GM18951 (cell line): ENCODE measurements around the gene S100G.

Experiments used
- POLR2A ChIP-seq: IDR thresholded peaks from 4 replicates; pipeline ENCODE4 v1.6.1; 2011; ENCODE audit warnings: mild to moderate bottlenecking; ENCODE audit not compliant: insufficient read length, insufficient read depth; ENCODE audit errors: extremely low read depth
- in situ Hi-C: fragments of 300-500 bp; cut with MboI; formaldehyde crosslinking; loops from one replicate; pipeline ENCODE4 v1.12.0; 2022; ENCODE audit warnings: low sequenced_read_pairs, mixed read lengths, inconsistent platforms; ENCODE audit not compliant: unreplicated experiment

Gene S100G

DNA sequence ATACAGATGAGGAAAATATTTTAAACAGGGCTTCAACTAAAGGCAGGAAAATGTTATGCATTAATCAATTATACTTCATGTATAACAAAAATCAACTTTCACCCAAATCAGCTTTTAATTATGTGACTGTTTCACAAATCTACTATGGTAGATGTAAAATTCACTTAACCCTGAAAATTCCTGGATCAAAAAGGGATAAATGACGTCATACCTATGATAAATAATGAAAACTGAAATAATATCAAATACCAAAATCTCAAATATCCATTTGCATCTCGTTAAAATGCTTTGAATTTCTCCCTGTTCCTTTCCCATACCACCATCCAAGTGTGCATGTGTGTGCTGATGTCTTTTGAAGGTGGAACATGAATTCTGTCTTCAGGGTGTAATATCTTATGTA, 11.5 kb downstream of the S100G start:
- TF ChIP-seq POLR2A = no peak
- in situ Hi-C loops = no loop called here

DNA sequence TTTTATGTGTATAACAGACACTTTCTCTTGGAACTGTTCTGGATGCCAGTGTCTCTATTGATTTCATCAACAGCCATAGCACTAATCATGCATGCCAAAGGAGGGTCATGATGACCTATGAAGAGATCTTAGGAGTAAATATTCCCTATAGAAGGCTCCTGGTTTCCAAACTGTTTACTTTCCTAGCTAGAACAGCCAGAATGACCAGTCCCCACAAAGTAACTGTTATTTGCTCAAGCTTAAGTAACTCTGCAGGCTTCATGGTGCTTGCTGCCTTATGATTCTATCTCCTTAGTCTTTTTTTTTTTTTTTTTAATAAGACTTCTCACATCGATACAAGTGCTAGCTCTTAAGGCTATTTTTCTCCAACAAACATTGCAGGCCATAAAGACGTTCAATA, 12.4 kb downstream of the S100G start:
- TF ChIP-seq POLR2A = no peak
- in situ Hi-C loops = no loop called here

DNA sequence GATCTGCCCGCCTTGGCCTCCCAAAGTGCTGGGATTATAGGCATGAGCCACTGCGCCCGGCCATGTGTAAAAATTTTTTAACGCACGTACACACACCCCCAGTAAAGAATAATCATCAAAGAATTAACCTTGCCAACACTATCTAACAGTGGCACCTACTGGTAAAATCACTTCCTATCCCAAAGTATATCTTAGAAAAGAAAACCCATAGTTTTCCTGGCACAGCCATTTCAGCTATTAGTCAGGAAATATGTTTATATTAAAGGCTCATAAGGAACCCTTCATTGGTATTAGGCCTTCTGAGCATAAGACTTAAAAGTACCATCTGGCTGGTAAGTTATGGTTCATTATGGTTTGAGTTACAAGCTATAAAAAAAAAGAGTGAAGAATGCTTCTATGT, 14.1 kb downstream of the S100G start:
- TF ChIP-seq POLR2A = no peak
- in situ Hi-C loops = no loop called here

DNA sequence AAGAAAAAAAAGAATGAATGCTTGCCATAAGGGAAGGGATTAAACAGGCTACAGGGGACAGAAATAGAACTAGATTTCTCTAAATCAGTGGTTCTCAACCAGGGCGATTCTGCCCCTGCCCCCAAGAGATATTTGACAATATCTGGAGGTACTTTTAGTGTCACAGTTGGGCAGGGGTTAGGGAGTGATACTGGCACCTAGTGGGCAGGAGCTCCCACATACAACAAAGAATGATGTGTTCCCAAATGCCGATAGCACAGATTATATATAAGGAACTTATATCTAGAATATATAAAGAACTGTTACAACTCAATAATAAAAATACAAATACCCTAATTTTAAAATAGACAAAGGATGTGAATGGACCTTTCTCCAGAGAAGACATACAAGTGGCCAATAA, 14.7 kb downstream of the S100G start:
- TF ChIP-seq POLR2A = no peak
- in situ Hi-C loops = no loop called here

DNA sequence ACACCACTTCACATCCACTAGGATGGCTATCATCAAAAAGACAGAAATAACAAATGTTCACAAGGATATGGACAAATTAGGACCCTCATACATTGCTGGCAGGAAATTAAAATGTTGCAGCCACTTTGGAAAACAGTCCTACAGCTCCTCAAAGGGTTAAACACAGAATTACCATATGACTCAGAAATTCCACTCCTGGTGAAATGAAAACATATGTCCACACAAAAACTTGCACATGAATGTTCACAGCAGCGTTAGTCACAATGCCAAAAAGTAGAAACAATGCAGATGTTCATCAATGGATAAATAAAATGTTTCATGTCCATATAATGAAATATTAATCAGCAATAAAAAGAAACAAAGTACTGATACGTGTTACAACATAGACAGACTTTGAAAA, 15.1 kb downstream of the S100G start:
- in situ Hi-C loops = no loop called here
- no peak for TF ChIP-seq POLR2A

DNA sequence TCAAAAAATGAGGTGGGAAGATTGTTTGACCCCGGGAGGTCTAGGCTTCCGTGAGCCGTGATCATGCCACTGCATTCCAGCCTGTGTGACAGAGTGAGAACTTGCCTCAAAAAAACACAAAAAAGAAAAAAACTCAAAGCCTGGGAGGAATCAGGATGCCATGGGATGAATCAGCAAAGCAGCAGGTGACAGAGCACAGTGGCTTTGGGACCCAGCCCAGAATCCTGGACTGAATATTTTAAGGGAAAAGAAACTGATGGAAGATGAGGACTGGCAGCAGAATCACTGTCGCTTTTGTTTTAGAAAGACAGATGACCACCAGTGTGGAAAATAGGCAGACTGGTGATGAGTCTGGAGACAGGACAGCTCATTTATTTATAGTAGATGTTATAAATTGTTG, 16.6 kb downstream of the S100G start:
- TF ChIP-seq POLR2A = no peak
- in situ Hi-C loops = no loop called here

DNA sequence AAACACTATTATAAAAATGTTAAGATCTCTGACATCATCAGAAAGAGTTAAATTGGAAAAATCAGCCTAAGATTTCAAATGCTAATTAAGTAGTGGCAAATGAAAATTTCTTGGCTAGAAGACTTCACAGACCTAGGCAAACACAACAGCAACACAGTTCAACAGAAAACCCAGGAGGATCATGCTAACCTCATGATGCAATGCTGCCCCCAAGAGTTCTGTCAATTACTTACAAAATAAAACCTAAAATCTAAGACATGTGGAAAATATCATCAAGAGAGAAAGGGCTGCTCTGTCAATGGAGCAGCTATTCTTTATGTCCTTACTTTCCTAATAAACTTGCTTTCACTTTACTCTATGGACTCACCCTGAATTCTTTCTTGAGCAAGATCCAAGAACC, 21.0 kb downstream of the S100G start:
- TF ChIP-seq POLR2A = no peak
- in situ Hi-C loops = no loop called here

DNA sequence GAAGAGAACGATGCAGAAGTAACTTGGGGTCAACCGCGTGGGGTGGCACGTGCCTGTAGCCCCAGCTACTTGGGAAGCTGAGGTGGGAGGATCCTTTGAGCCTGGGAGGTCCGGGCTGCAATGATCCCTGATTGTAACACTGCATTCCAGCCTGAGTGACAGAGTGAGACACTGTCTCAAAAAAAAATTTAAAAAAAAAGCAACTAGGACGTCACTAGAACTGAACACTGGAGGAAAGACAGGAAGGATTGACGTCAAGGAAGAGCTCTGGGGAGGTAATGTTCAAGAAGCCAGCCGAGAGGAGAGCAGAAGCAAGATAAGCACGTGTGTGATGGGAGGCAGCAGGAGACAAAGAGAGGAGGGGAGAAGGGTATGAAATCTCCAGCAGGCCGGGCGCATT, 28.7 kb downstream of the S100G start:
- no peak for TF ChIP-seq POLR2A
- in situ Hi-C loops = no loop called here

DNA sequence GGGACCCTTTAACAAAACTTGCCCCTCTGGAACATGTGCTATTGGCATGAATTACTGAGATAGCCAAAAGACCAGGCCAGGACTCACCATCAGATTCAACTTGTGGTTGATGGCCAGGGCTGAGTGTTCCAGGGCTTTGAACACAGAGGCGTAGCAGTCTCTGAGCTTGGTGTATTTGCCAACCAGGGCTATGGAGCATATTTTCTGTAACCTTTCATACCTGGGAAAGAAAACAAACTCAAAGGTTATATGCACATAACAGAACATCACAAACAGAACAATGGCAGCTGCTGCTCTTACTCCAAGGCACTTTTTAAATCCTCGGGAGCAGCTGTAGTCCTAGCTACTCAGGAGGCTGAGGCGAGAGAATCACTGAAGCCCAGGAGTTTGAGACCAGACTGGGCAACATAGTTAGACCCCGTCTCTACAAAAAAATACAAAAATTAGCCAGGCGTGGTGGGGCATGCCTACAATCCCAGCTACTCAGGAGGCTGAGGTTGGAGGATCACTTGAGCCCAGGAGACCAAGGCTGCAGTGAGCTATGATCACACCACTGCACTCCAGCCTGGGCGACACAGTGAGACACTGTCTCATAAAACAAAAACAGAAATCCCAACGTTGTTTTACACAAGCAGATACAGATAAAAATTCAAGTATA, 33.2 kb downstream of the S100G start:
- no peak for TF ChIP-seq POLR2A
- in situ Hi-C loops = no loop called here

DNA sequence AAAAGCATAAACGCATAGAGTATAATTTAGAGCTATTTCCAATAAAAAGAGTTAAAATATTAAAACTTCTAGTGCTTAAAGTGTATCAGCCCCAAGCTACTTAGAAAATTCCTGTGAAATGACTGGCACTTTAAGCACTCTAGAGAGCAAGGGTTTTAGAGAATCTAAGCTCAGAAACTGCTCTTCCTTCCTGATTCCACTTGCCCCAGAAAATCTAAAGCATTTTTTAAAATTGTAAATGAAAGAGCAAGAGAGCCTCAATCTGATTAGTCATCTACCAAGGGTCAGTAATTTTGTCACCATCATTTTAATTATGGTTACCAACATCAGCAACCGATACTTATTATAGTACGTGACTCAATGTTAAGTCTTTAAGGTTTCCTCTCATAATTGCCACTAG, 37.6 kb downstream of the S100G start:
- TF ChIP-seq POLR2A = no peak
- in situ Hi-C loops = no loop called here

DNA sequence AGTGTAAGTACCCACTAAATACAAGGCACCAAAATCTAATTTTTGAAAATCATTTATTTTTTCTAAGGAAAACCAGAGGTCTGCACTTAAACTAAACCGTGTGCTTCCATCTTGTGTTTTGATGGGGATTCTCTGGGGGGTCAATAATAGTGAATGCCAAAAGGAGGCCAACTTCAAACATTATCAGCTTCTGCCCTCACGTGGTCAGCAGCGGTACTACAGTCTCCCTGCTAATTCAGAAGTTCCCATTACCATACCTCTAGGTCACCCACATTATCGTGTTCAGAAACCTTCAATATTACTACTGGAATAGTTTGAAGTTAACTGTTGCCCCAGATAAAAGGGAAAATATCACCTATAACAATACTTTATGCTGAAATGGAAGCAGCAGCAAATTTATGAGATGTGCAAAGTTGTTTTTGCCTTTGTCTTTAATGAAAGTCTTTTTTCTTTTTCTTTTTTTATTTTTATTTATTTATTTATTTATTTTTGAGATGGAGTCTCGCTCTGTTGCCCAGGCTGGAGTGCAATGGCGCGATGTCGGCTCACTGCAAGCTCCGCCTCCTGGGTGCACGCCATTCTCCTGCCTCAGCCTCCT, 45.2 kb downstream of the S100G start:
- TF ChIP-seq POLR2A = no peak
- in situ Hi-C loops = no loop called here

DNA sequence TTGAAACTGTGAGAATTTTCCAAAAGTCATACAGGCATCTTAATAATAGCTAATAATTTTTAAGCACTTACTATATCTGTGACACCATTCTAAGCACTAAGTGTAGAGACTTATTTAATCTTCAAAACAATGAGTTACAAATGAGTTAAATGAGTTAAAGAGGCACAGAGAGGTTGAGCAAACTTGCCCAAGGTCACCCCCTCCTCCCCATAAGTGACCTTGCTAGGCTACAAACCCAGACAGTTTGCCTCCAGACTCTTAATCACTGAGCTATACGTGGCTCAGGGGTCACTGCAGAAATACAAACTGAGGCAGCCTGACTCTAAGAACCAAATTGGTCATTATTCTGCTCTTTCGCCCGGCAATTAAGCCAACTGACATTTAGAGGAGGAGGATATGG, 47.0 kb downstream of the S100G start:
- in situ Hi-C loops = no loop called here
- TF ChIP-seq POLR2A = no peak

DNA sequence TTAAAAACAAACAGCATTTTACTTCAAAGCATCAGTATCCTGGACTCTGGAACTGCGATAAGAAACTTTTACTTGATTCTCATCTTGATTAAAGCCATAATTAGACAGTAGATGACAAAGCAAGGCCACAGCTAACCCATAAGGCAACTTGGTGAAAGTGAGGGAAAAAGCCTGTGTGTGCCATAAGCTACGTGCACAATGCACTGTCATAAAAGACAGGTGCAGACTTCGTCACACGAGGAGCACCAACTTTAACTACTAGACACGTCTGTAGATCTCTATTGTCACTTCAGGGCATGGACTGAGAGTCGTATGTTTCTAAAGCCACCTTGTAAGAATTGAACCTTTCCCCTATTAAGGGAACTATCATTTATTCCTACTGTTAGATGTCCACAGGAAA, 49.4 kb downstream of the S100G start:
- TF ChIP-seq POLR2A = no peak
- in situ Hi-C loops = no loop called here

DNA sequence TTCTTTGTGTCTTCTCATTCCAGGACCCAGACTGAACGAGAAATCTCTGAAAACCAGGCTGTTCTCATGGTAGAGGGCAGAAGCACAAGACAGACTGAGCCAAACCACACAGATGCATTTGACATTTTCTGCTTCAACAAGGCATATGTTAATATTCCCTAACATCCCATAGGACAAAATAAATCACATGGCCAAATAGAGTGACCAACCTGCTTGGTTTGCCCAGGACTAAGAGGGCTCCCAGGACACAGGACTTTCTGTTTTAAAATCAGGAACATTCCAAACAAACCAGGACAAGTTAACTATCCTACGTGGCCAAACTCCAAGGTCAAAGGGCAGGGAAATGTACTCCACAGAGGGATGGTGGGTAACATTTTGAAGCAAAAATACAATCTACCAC, 50.8 kb downstream of the S100G start:
- TF ChIP-seq POLR2A = no peak
- in situ Hi-C loops = no loop called here
